B cell (primary cell): Measurements from ENCODE around the gene EFR3B. TPM values are rescaled to one million over a fixed set of nuclear protein-coding genes. Genes with fewer than 3 reads are reported as not detected.

Source experiments
- ATAC-seq: fragments of 200-7000 bp; cut with Tn5 transposase; one replicate; pipeline ENCODE4 v1.10.0; 2021; ENCODE audit warnings: low read depth, mild to moderate bottlenecking, moderate number of reproducible peaks, moderate library complexity
- CTCF ChIA-PET: fragments of 350-600 bp; sonication (Branson Sonifier 250); formaldehyde crosslinking; loops from one replicate; lab custom pipeline; 2021; ENCODE audit warnings: antibody characterized with exemption, inconsistent platforms; lab: Charles Lee
- POLR2A ChIA-PET: fragments of 350-600 bp; sonication (Branson Sonifier 250); formaldehyde crosslinking; loops from one replicate; lab custom pipeline; 2021; ENCODE audit warnings: antibody characterized with exemption; lab: Charles Lee
- DNase-seq: peaks from one replicate; pipeline ENCODE4 v3.0.0; 2013
- H2AFZ ChIP-seq: 2 replicates; pipeline ENCODE4 v1.6.1; 2012; ENCODE audit warnings: mild to moderate bottlenecking, low read depth, low read length; ENCODE audit not compliant: insufficient read depth, poor library complexity, severe bottlenecking
- H3K27ac ChIP-seq, 2 donors: 1 replicate in 1 of 2; 2 replicates in 1 of 2; pipeline ENCODE4 v1.5.1; 2012 to 2013; ENCODE audit warnings: low read length in 2 of 2, mild to moderate bottlenecking in 2 of 2, moderate library complexity in 1 of 2
- H3K27me3 ChIP-seq, 4 experiments: fragments of 200-600 bp in 1 of 4; sonication (generic) in 1 of 4; replicated peaks in 1 of 4; 1 replicate in 2 of 4; 2 replicates in 2 of 4; pipeline versions ENCODE4 v1.6.1 to v1.7.0; 2013 to 2016; ENCODE audit warnings: low read length in 3 of 4, mild to moderate bottlenecking in 2 of 4, mixed read lengths in 1 of 4, moderate library complexity in 1 of 4; ENCODE audit not compliant: insufficient read depth in 4 of 4, control insufficient read depth in 3 of 4; ENCODE audit errors: control extremely low read depth in 1 of 4
- H3K36me3 ChIP-seq, 2 experiments: replicated peaks in 1 of 2; 1 replicate in 1 of 2; 2 replicates in 1 of 2; pipeline versions ENCODE4 v1.6.1 to v1.7.1; 2013; ENCODE audit warnings: low read length in 1 of 2; ENCODE audit not compliant: insufficient read depth in 2 of 2, control insufficient read depth in 1 of 2; ENCODE audit errors: control extremely low read depth in 1 of 2, extremely low read depth in 1 of 2
- H3K4me1 ChIP-seq, 2 donors: fragments of 200-600 bp in 1 of 2; sonication (generic) in 1 of 2; 1 replicate in 1 of 2; 2 replicates in 1 of 2; pipeline versions ENCODE4 v1.5.1 to v1.6.1; 2013 to 2017; ENCODE audit warnings: low read length in 2 of 2; ENCODE audit not compliant: control insufficient read depth in 2 of 2, insufficient read depth in 2 of 2
- H3K4me2 ChIP-seq: replicated peaks from 2 replicates; pipeline ENCODE3; 2012; ENCODE audit warnings: mild to moderate bottlenecking, low read depth, low read length; ENCODE audit not compliant: poor library complexity, severe bottlenecking
- H3K4me3 ChIP-seq, 5 experiments: fragments of 200-600 bp in 1 of 5; sonication (generic) in 1 of 5; 1 replicate in 3 of 5; 2 replicates in 2 of 5; pipeline versions ENCODE4 v1.5.1 to v1.7.0; 2011 to 2016; ENCODE audit warnings: low read length in 4 of 5, mild to moderate bottlenecking in 4 of 5, low read depth in 2 of 5, control low read depth in 1 of 5, moderate library complexity in 1 of 5; ENCODE audit not compliant: insufficient read depth in 1 of 5; ENCODE audit errors: control extremely low read depth in 1 of 5, extremely low read depth in 1 of 5
- H3K79me2 ChIP-seq: fragments of 200-600 bp; sonication (generic); one replicate; pipeline ENCODE4 v1.6.0; 2016; ENCODE audit warnings: low read length; ENCODE audit not compliant: control insufficient read depth, insufficient read depth
- H3K9ac ChIP-seq: fragments of 200-600 bp; sonication (generic); 2 replicates; pipeline ENCODE4 v1.6.1; 2017; ENCODE audit warnings: mild to moderate bottlenecking, low read length, moderate library complexity
- H3K9me3 ChIP-seq, 3 donors: one replicate each; pipeline versions ENCODE4 v1.6.1 to v1.7.1; 2013; ENCODE audit warnings: low read length in 2 of 3; ENCODE audit not compliant: control insufficient read depth in 2 of 3, insufficient read depth in 1 of 3; ENCODE audit errors: control extremely low read depth in 1 of 3
- H4K20me1 ChIP-seq: 2 replicates; pipeline ENCODE4 v1.6.0; 2012; ENCODE audit warnings: mild to moderate bottlenecking, low read length; ENCODE audit not compliant: insufficient read depth, control insufficient read depth, poor library complexity, severe bottlenecking
- H3K27ac Mint-ChIP-seq: one replicate; pipeline ENCODE4 v1.8.0; 2021; ENCODE audit warnings: mixed read lengths
- H3K27me3 Mint-ChIP-seq: one replicate; pipeline ENCODE4 v1.8.0; 2021; ENCODE audit warnings: mixed read lengths
- H3K4me1 Mint-ChIP-seq: one replicate; pipeline ENCODE4 v1.8.0; 2021; ENCODE audit warnings: mixed read lengths
- H3K4me3 Mint-ChIP-seq: one replicate; pipeline ENCODE4 v1.8.0; 2021; ENCODE audit warnings: mixed read lengths
- H3K9me3 Mint-ChIP-seq: one replicate; pipeline ENCODE4 v1.8.0; 2022; ENCODE audit warnings: mixed read lengths; ENCODE audit not compliant: insufficient read depth
- CTCF ChIP-seq: fragments of 200-600 bp; IDR thresholded peaks from one replicate; pipeline ENCODE4 v1.8.0; 2022; ENCODE audit warnings: antibody characterized with exemption, mild to moderate bottlenecking
- EZH2 ChIP-seq: IDR thresholded peaks from 2 replicates; pipeline ENCODE4 v1.6.1; 2012; ENCODE audit warnings: borderline replicate concordance, low read depth, mild to moderate bottlenecking, moderate library complexity, low read length; ENCODE audit not compliant: insufficient read depth, poor library complexity, severe bottlenecking
- WGBS: methylation state at CpG from one replicate; pipeline ENCODE4 v1.1.5; 2013; ENCODE audit warnings: missing lambda C conversion rate; ENCODE audit not compliant: insufficient coverage; 5-methylcytosine and 5-hydroxymethylcytosine counted together
- intact Hi-C: fragments of 100-400 bp; cut with micrococcal nuclease; formaldehyde crosslinking; loops from one replicate; pipeline ENCODE4 v1.10.0; 2022
- polyA plus RNA-seq: library from polyadenylated mRNA; depleted of rRNA; stranded (reverse); fragments of >200 nt; gene quantifications from 2 replicates; pipeline ENCODE4 v1.2.3, GENCODE V29; 2012
- total RNA-seq, 2 donors: library from RNA; stranded (reverse); fragments of 120-200 nt in 1 of 2; gene quantifications; 1 replicate in 1 of 2; 2 replicates in 1 of 2; pipeline versions ENCODE4 v1.2.3 to v1.2.4, GENCODE V29; 2013 to 2022

Gene EFR3B
- total and polyA plus RNA-seq, 2 donors (not counting 1 experiment from before 2014, with no cell fraction given) = 0.15 TPM; not detected in 1

- H3K4me3 ChIP-seq = no peak overlapping the region
- no peaks in the 10 kb centered on the region for H3K9me3 ChIP-seq
- H3K79me2 ChIP-seq = no peaks in the 10 kb centered on the region
- no peaks in the 10 kb centered on the region for H3K4me1 ChIP-seq
- WGBS = 75% methylated on average over 1 of the region's 3 CpGs
- H3K27me3 ChIP-seq = peaks cover 0 to 4% (median 3%) of the 10 kb centered on the region in 4 experiments
- Mint-ChIP-seq H3K9me3 (no peaks in the 10 kb centered on the region), H3K27ac (no peak overlapping the region), H3K27me3 (peaks cover 19% of the 10 kb centered on the region), H3K4me1 (peaks cover 10% of the 10 kb centered on the region), H3K4me3 (no peak overlapping the region)
- DNase-seq = no peak
- ChIA-PET POLR2A (no interaction called here), CTCF (no interaction called here)
- no peak overlapping the region for H2AFZ ChIP-seq
- intact Hi-C loops = no loop called here
- ATAC-seq = no peak
- H3K4me2 ChIP-seq = no peak overlapping the region
- H3K9ac ChIP-seq = no peak overlapping the region
- no peak for TF ChIP-seq EZH2
- TF ChIP-seq CTCF = no peak
- no peaks in the 10 kb centered on the region for H4K20me1 ChIP-seq
- H3K27ac ChIP-seq = no peak overlapping the region
- no peaks in the 10 kb centered on the region for H3K36me3 ChIP-seq
Measured at GRCh38 chr2:25079050-25079635, 37.3 kb downstream of the EFR3B start.

GRCh38 chr2:25081237-25081790 is 39.4 kb downstream of the EFR3B start:
- peaks cover 6% of the 10 kb centered on the region for H3K4me1 Mint-ChIP-seq
- CTCF ChIA-PET = interaction anchor here (1.7 kb wide), 1 partner anchor 13 kb away, joined by 3 read pairs; no protein-coding TSS in a partner anchor

More at GRCh38 chr2:25081237-25081790, 39.4 kb downstream of the EFR3B start:
- peaks cover 0 to 4% (median 3%) of the 10 kb centered on the region in 4 experiments for H3K27me3 ChIP-seq
- H3K4me1 ChIP-seq = no peaks in the 10 kb centered on the region
- Mint-ChIP-seq H3K9me3 (no peaks in the 10 kb centered on the region), H3K4me3 (no peak overlapping the region), H3K27ac (no peak overlapping the region), H3K27me3 (peaks cover 19% of the 10 kb centered on the region)
- H3K9ac ChIP-seq = no peak overlapping the region
- 93% methylated on average over 8 of the region's 9 CpGs for WGBS
- POLR2A ChIA-PET = no interaction called here
- H2AFZ ChIP-seq = no peak overlapping the region
- no peaks in the 10 kb centered on the region for H3K36me3 ChIP-seq
- no peaks in the 10 kb centered on the region for H3K79me2 ChIP-seq
- DNase-seq = no peak
- TF ChIP-seq EZH2 = no peak
- no peak for TF ChIP-seq CTCF
- no peak overlapping the region for H3K4me3 ChIP-seq
- H3K4me2 ChIP-seq = no peak overlapping the region
- no peaks in the 10 kb centered on the region for H4K20me1 ChIP-seq
- H3K9me3 ChIP-seq = no peaks in the 10 kb centered on the region
- intact Hi-C loops = no loop called here
- no peak overlapping the region for H3K27ac ChIP-seq
- ATAC-seq = no peak
